Measurements from ENCODE around the gene SPTBN1.

GRCh38 chr2:54675281-54675680 lies 219.2 kb downstream of the SPTBN1 start:
- TF ChIP-seq, protein P1, sequence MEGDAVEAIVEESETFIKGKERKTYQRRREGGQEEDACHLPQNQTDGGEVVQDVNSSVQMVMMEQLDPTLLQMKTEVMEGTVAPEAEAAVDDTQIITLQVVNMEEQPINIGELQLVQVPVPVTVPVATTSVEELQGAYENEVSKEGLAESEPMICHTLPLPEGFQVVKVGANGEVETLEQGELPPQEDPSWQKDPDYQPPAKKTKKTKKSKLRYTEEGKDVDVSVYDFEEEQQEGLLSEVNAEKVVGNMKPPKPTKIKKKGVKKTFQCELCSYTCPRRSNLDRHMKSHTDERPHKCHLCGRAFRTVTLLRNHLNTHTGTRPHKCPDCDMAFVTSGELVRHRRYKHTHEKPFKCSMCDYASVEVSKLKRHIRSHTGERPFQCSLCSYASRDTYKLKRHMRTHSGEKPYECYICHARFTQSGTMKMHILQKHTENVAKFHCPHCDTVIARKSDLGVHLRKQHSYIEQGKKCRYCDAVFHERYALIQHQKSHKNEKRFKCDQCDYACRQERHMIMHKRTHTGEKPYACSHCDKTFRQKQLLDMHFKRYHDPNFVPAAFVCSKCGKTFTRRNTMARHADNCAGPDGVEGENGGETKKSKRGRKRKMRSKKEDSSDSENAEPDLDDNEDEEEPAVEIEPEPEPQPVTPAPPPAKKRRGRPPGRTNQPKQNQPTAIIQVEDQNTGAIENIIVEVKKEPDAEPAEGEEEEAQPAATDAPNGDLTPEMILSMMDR (IDR thresholded peaks at IDR 0.05; ENCODE audit: low read depth, low read length) = no peak
- TF ChIP-seq EZH2phosphoT487 (IDR thresholded peaks at IDR 0.05; ENCODE audit: low read depth) = no peak
